Measurements from ENCODE around the gene FRAS1. TPM values are rescaled to one million over a fixed set of nuclear protein-coding genes. Genes with fewer than 3 reads are reported as not detected.

Gene FRAS1
- total and polyA plus RNA-seq, 2 donors (not counting 1 experiment from before 2014, with no cell fraction given) = 0.03 to 0.12 TPM

DNA sequence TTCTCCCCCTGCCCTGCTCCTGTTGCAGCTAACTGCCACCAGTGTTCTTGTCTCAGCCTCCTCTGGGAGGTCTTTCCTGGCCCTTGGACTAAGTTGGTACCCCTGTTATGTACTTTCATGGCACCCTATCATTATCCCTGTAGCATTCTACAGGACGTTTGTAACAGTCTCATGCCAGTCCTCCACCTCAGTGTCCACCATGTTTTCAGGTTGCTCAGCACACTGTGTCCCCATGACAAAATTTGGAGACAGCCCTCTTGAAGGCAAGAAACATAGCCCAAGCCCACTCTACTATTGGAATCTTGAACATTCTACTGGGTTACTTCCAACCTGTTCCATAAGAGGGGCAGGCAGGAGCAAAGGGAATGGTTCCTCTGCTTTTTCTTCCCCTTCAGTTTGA is 300.0 kb downstream of the FRAS1 start:
- H2AFZ ChIP-seq (ENCODE audit: insufficient read depth, low read depth, low read length, poor library complexity, severe bottlenecking) = no peak overlapping the region
- no CpG with 5 or more reads among the region's 1 CpG for WGBS (ENCODE audit: insufficient coverage)
- H3K4me3 Mint-ChIP-seq = no peak overlapping the region

DNA sequence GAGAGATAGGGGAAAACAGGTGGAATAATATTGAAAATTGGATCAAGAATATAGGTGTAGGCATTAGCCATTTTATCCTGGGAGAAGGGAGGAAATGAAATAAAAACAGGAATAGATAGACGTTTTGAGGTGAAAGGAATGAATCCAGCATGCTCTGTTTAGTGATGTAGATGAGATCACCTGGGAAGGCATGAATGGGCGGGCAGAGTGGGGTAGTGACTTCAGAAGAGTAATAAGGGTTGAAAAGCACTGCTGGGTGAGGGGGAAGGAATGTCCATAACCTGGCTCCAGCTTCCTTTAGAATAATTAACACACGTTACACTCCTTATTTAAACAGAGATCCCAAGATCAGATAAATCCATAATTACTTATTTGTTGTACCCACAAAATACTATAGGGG is 303.3 kb downstream of the FRAS1 start:
- TF ChIP-seq, protein P1, sequence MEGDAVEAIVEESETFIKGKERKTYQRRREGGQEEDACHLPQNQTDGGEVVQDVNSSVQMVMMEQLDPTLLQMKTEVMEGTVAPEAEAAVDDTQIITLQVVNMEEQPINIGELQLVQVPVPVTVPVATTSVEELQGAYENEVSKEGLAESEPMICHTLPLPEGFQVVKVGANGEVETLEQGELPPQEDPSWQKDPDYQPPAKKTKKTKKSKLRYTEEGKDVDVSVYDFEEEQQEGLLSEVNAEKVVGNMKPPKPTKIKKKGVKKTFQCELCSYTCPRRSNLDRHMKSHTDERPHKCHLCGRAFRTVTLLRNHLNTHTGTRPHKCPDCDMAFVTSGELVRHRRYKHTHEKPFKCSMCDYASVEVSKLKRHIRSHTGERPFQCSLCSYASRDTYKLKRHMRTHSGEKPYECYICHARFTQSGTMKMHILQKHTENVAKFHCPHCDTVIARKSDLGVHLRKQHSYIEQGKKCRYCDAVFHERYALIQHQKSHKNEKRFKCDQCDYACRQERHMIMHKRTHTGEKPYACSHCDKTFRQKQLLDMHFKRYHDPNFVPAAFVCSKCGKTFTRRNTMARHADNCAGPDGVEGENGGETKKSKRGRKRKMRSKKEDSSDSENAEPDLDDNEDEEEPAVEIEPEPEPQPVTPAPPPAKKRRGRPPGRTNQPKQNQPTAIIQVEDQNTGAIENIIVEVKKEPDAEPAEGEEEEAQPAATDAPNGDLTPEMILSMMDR (IDR thresholded peaks at IDR 0.05) = no peak
- no peak for TF ChIP-seq EZH2 (IDR thresholded peaks at IDR 0.05; ENCODE audit: borderline replicate concordance, insufficient read depth, low read depth, low read length, poor library complexity, severe bottlenecking)
- no peaks in the 10 kb centered on the region for H3K9me3 Mint-ChIP-seq (ENCODE audit: insufficient read depth)
- H3K4me3 Mint-ChIP-seq = no peak overlapping the region
- peaks cover 21% of the 10 kb centered on the region for H3K27me3 Mint-ChIP-seq
- H3K27ac Mint-ChIP-seq = no peak overlapping the region
- Histone ChIP-seq H3K4me2 (replicated peaks; ENCODE audit: low read depth, low read length, poor library complexity, severe bottlenecking) (no peak overlapping the region), H3K9ac (ENCODE audit: low read length) (no peak overlapping the region), H2AFZ (ENCODE audit: insufficient read depth, low read depth, low read length, poor library complexity, severe bottlenecking) (no peak overlapping the region), H3K36me3 (replicated peaks in 1 of 2; ENCODE audit: control extremely low read depth in 1 of 2, control insufficient read depth in 1 of 2, extremely low read depth in 1 of 2, insufficient read depth in 2 of 2, low read length in 1 of 2) (no peaks in the 10 kb centered on the region), H4K20me1 (ENCODE audit: control insufficient read depth, insufficient read depth, low read length, poor library complexity, severe bottlenecking) (no peaks in the 10 kb centered on the region), H3K4me3 (ENCODE audit: control extremely low read depth in 1 of 5, extremely low read depth in 1 of 5, insufficient read depth in 1 of 5, low read depth in 2 of 5, low read length in 4 of 5) (no peak overlapping the region), H3K9me3 (ENCODE audit: control extremely low read depth in 1 of 3, control insufficient read depth in 2 of 3, insufficient read depth in 1 of 3, low read length in 2 of 3) (no peaks in the 10 kb centered on the region), H3K27ac (ENCODE audit: low read length in 2 of 2) (no peak overlapping the region), H3K27me3 (replicated peaks in 1 of 4; ENCODE audit: control extremely low read depth in 1 of 4, control insufficient read depth in 3 of 4, insufficient read depth in 4 of 4, low read length in 3 of 4) (peaks cover 0 to 6% (median 2%) of the 10 kb centered on the region in 4 experiments), H3K4me1 (ENCODE audit: control insufficient read depth in 2 of 2, insufficient read depth in 2 of 2, low read length in 2 of 2) (no peaks in the 10 kb centered on the region), H3K79me2 (ENCODE audit: control insufficient read depth, insufficient read depth, low read length) (no peaks in the 10 kb centered on the region)
- no peaks in the 10 kb centered on the region for H3K4me1 Mint-ChIP-seq
- no CpG with 5 or more reads among the region's 3 CpGs for WGBS (ENCODE audit: insufficient coverage)
- CTCF ChIA-PET = no interaction called here
- ATAC-seq (ENCODE audit: low read depth) (no peak), DNase-seq (no peak)
- intact Hi-C loops (cut with micrococcal nuclease) = no loop called here
- POLR2A ChIA-PET = no interaction called here

More for the DNA sequence above, 300.0 kb downstream of the FRAS1 start:
- no peaks in the 10 kb centered on the region for H3K9me3 Mint-ChIP-seq (ENCODE audit: insufficient read depth)
- Histone ChIP-seq H3K4me3 (ENCODE audit: control extremely low read depth in 1 of 5, extremely low read depth in 1 of 5, insufficient read depth in 1 of 5, low read depth in 2 of 5, low read length in 4 of 5) (no peak overlapping the region), H3K27me3 (replicated peaks in 1 of 4; ENCODE audit: control extremely low read depth in 1 of 4, control insufficient read depth in 3 of 4, insufficient read depth in 4 of 4, low read length in 3 of 4) (peaks cover 0 to 6% (median 3%) of the 10 kb centered on the region in 4 experiments), H3K27ac (ENCODE audit: low read length in 2 of 2) (no peak overlapping the region), H3K36me3 (replicated peaks in 1 of 2; ENCODE audit: control extremely low read depth in 1 of 2, control insufficient read depth in 1 of 2, extremely low read depth in 1 of 2, insufficient read depth in 2 of 2, low read length in 1 of 2) (no peaks in the 10 kb centered on the region), H3K4me1 (ENCODE audit: control insufficient read depth in 2 of 2, insufficient read depth in 2 of 2, low read length in 2 of 2) (no peaks in the 10 kb centered on the region), H3K9ac (ENCODE audit: low read length) (no peak overlapping the region), H4K20me1 (ENCODE audit: control insufficient read depth, insufficient read depth, low read length, poor library complexity, severe bottlenecking) (no peaks in the 10 kb centered on the region), H3K9me3 (ENCODE audit: control extremely low read depth in 1 of 3, control insufficient read depth in 2 of 3, insufficient read depth in 1 of 3, low read length in 2 of 3) (no peaks in the 10 kb centered on the region), H3K79me2 (ENCODE audit: control insufficient read depth, insufficient read depth, low read length) (no peaks in the 10 kb centered on the region), H3K4me2 (replicated peaks; ENCODE audit: low read depth, low read length, poor library complexity, severe bottlenecking) (no peak overlapping the region)
- intact Hi-C loops (cut with micrococcal nuclease) = no loop called here
- DNase-seq (no peak), ATAC-seq (ENCODE audit: low read depth) (no peak)
- H3K4me1 Mint-ChIP-seq = no peaks in the 10 kb centered on the region
- ChIA-PET CTCF (no interaction called here), POLR2A (no interaction called here)
- TF ChIP-seq, protein P1 (IDR thresholded peaks at IDR 0.05) = no peak
- TF ChIP-seq EZH2 (IDR thresholded peaks at IDR 0.05; ENCODE audit: borderline replicate concordance, insufficient read depth, low read depth, low read length, poor library complexity, severe bottlenecking) = no peak
- no peak overlapping the region for H3K27ac Mint-ChIP-seq
- peaks cover 23% of the 10 kb centered on the region for H3K27me3 Mint-ChIP-seq
